C4-2B (cell line): ENCODE results near the gene PIERCE2.
"Not testable (repeated sequence)": the region's sequence is repeated elsewhere in the genome, so short reads cannot be mapped to it uniquely, and the experiment has no call there.

Experiments used
- CTCF ChIP-seq: fragments of 450-650 bp; conservative IDR thresholded peaks from 2 replicates; pipeline ENCODE4 v1.5.1; 2017; ENCODE audit warnings: mild to moderate bottlenecking
- ZFX ChIP-seq: fragments of 450-650 bp; IDR thresholded peaks from 2 replicates; pipeline ENCODE4 v1.6.1; 2017

- not testable (repeated sequence) for TF ChIP-seq CTCF, ZFX
Observed at GRCh38 chr15:55445936-55446335, 37.6 kb downstream of the PIERCE2 start.
